RWPE2 (cell line): Measurements from ENCODE around the gene UBE2O.

Source experiments
- ATAC-seq: fragments of 200-7000 bp; cut with Tn5 transposase; 3 replicates; pipeline ENCODE4 v1.9.1; 2021; ENCODE audit warnings: low read depth
- DNase-seq: peaks from one replicate; pipeline ENCODE4 v3.0.0-alpha.2; 2020; ENCODE audit warnings: low spot score
- H3K27ac ChIP-seq: fragments of 450-650 bp; 2 replicates; pipeline ENCODE4 v1.5.1; 2017; ENCODE audit warnings: mild to moderate bottlenecking; ENCODE audit not compliant: poor library complexity, severe bottlenecking
- H3K27me3 ChIP-seq: fragments of 250-450 bp; sonication (Bioruptor Pico); 2 replicates; pipeline ENCODE4 v1.5.1; 2021; ENCODE audit warnings: mild to moderate bottlenecking, moderate library complexity; ENCODE audit not compliant: insufficient read depth, poor library complexity, severe bottlenecking
- H3K36me3 ChIP-seq: fragments of 250-450 bp; sonication (Bioruptor Pico); 2 replicates; pipeline ENCODE4 v1.5.1; 2020; ENCODE audit warnings: low read depth, mild to moderate bottlenecking, moderate library complexity
- H3K4me1 ChIP-seq: fragments of 250-450 bp; sonication (Bioruptor Pico); 2 replicates; pipeline ENCODE4 v1.5.1; 2021; ENCODE audit warnings: mild to moderate bottlenecking, moderate library complexity; ENCODE audit not compliant: insufficient read depth, poor library complexity, severe bottlenecking
- H3K4me3 ChIP-seq: fragments of 250-450 bp; sonication (Bioruptor Pico); 2 replicates; pipeline ENCODE4 v1.5.1; 2021; ENCODE audit warnings: mild to moderate bottlenecking, moderate library complexity; ENCODE audit not compliant: severe bottlenecking
- H3K9me3 ChIP-seq: fragments of 250-450 bp; sonication (Bioruptor Pico); 2 replicates; pipeline ENCODE4 v1.5.1; 2021; ENCODE audit warnings: mild to moderate bottlenecking, moderate library complexity; ENCODE audit not compliant: severe bottlenecking
- TF ChIP-seq, protein P1 (sequence below): fragments of 450-650 bp; IDR thresholded peaks from one replicate; pipeline ENCODE4 v1.5.1; 2017; ENCODE audit warnings: mild to moderate bottlenecking, moderate library complexity; ENCODE audit not compliant: poor library complexity, severe bottlenecking

UBE2O gene

DNA sequence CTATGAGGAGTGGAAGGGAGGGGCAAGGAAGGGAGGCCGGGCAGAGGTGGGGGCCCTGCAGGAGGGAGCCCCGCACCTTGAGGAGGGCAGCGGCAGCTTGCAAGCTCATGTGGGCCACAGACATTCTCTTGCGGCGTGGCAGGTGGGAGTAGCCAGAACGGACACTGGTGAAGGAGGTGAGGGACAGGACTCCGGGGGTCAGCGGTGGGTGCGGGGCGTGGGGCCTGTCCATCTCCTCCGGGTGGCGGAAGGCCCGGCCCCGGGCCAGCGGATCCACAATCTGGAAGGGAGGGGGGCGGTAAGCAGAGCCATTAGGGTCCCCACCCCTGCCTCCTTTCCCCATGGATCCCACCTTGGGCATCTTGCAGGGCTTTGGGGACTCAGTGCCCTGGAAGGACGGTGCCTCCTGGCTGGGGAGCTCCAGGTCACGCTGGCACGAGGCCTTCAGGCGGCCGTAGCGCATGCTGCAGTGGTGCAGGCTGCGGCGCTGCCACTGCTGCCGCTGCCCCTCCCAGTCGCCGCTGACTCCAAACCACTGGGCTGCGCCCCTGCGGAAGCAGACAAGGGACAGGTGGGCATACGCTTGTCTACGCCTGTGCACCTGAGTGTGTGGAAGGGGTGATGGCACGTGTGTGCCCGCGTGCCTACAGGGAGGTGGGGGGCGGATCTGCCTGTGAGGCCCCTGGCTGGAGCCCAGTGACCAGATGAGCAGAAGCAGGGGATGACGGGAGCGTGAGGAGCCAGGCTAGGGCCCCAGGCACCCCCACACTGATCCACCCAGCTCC, 26.0 kb upstream of the UBE2O start:
- no peak overlapping the region for H3K4me3 ChIP-seq
- TF ChIP-seq, protein P1, sequence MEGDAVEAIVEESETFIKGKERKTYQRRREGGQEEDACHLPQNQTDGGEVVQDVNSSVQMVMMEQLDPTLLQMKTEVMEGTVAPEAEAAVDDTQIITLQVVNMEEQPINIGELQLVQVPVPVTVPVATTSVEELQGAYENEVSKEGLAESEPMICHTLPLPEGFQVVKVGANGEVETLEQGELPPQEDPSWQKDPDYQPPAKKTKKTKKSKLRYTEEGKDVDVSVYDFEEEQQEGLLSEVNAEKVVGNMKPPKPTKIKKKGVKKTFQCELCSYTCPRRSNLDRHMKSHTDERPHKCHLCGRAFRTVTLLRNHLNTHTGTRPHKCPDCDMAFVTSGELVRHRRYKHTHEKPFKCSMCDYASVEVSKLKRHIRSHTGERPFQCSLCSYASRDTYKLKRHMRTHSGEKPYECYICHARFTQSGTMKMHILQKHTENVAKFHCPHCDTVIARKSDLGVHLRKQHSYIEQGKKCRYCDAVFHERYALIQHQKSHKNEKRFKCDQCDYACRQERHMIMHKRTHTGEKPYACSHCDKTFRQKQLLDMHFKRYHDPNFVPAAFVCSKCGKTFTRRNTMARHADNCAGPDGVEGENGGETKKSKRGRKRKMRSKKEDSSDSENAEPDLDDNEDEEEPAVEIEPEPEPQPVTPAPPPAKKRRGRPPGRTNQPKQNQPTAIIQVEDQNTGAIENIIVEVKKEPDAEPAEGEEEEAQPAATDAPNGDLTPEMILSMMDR, result no peak
- no peak for DNase-seq

DNA sequence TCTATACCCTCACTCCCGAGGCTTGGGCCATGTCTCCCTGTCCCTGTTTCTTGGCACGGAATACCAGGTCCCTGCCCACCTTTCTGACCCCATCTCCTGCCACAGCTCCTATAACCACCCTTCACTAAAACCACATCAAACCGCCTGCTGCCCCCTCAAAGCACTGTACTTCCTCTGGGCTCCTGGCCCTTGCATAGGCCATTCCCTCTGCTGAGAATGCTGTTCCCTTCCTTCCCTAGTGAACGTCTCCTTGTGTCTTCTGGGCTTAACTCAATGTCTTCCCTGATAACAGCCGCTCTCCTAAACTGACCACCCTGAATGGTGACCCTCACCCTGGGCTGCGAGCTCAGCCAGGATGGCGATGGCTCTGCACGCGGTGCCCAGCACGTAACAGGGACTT, 25.1 kb upstream of the UBE2O start:
- H3K27ac ChIP-seq, result no peak overlapping the region

More for the DNA sequence above, 26.0 kb upstream of the UBE2O start:
- Histone ChIP-seq H3K36me3 (peaks cover 5% of the 10 kb centered on the region; the same call in 1 of the 2 replicates), H3K27ac (no peak overlapping the region), H3K4me1 (no peaks in the 10 kb centered on the region), H3K9me3 (no peaks in the 10 kb centered on the region), H3K27me3 (no peaks in the 10 kb centered on the region)
- ATAC-seq, result no peak

DNA sequence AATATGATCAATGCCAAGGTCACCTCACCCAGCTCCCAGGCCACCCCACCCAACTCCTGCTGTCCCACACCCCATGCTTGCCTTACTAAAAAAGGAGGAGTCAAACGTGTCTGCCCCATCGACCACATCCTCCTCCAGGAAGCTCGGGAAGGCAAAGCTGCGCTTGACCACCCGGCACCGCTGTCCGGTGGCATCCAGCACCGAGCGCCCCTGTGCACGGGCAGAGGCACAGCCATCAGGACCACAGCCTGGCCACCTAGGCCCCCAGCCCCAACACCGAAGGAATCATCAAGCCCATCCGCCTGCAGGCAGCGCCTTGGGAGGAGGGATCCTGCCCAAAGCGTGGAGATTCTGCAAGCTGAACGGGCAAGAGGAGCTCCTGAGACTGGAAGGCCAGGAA, 24.6 kb upstream of the UBE2O start:
- TF ChIP-seq, protein P1, result no peak
- peaks cover 19% of the 10 kb centered on the region; the same call in 1 of the 2 replicates for H3K36me3 ChIP-seq
- no peaks in the 10 kb centered on the region for H3K9me3 ChIP-seq
- H3K4me1 ChIP-seq, result no peaks in the 10 kb centered on the region
- no peak overlapping the region for H3K4me3 ChIP-seq
- no peak for ATAC-seq
- no peak for DNase-seq
- no peaks in the 10 kb centered on the region for H3K27me3 ChIP-seq
- no peak overlapping the region for H3K27ac ChIP-seq

More for the DNA sequence above, 25.1 kb upstream of the UBE2O start:
- Histone ChIP-seq H3K4me1 (no peaks in the 10 kb centered on the region), H3K4me3 (no peak overlapping the region), H3K36me3 (peaks cover 14% of the 10 kb centered on the region; the same call in 1 of the 2 replicates), H3K27me3 (no peaks in the 10 kb centered on the region), H3K9me3 (no peaks in the 10 kb centered on the region)
- TF ChIP-seq, protein P1, result no peak
- ATAC-seq, result no peak
- DNase-seq, result no peak

DNA sequence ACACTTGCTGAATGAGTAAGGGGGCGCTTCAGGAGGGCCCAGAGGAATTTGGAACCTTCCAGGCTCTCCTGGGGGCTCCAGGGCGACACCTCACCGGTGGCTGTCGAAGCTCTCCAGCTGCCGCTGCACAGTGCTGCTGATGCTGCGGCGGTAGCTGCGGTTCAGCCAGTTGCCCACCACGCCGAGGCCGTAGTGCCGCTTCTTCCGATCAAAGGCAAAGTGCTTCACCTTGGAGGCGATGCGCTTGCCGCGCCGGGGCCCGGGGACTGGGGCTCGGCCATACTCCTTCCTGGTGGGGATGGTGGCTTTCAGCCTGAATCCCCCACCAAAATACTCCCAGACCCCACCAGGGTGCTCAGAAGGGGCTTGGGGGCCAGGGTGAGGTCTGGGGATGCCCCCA, 23.8 kb upstream of the UBE2O start:
- no peaks in the 10 kb centered on the region for H3K9me3 ChIP-seq
- no peaks in the 10 kb centered on the region for H3K4me1 ChIP-seq
- H3K4me3 ChIP-seq, result no peak overlapping the region
- DNase-seq (no peak), ATAC-seq (no peak)
- peaks cover 21% of the 10 kb centered on the region; the same call in 1 of the 2 replicates for H3K36me3 ChIP-seq
- TF ChIP-seq, protein P1, result no peak
- H3K27me3 ChIP-seq, result no peaks in the 10 kb centered on the region
- H3K27ac ChIP-seq, result no peak overlapping the region

DNA sequence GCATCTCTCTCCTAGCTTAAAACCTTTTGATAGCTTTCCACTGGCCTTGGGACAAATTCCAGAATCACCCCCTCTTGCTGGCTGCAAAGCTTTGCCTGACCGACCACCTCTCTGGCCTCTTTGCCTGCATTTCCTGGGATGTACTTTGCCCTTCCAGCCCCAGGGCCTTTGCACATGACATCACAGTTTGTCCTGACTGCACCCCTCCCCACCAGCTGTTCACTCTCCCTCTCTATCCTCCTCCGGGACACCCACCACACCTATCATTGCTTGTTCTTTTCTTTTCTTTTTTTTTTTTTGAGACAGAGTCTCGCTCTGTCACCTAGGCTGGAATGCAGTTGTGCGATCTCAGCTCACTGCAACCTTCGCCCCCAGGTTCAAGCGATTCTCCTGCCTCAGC, 22.4 kb upstream of the UBE2O start:
- no peak overlapping the region for H3K4me3 ChIP-seq
- H3K4me1 ChIP-seq, result no peaks in the 10 kb centered on the region
- H3K9me3 ChIP-seq, result no peaks in the 10 kb centered on the region
- H3K36me3 ChIP-seq, result peaks cover 21% of the 10 kb centered on the region; the same call in 1 of the 2 replicates
- no peak overlapping the region for H3K27ac ChIP-seq
- DNase-seq (no peak), ATAC-seq (no peak)
- TF ChIP-seq, protein P1, result no peak
- no peaks in the 10 kb centered on the region for H3K27me3 ChIP-seq
